Nephron progenitor cell (in vitro differentiated cells): Measurements from ENCODE around the gene AGR2.

ENCODE experiments used
- DNase-seq: peaks from one replicate; pipeline ENCODE4 v3.0.0; 2021
- H3K27ac Mint-ChIP-seq: 2 replicates; pipeline ENCODE4 v1.8.0; 2021; ENCODE audit warnings: mild to moderate bottlenecking, moderate library complexity, mixed read lengths
- H3K27me3 Mint-ChIP-seq: 2 replicates; pipeline ENCODE4 v1.8.0; 2021; ENCODE audit warnings: mild to moderate bottlenecking, low read depth, mixed read lengths; ENCODE audit not compliant: poor library complexity
- H3K36me3 Mint-ChIP-seq: 2 replicates; pipeline ENCODE4 v1.8.0; 2021; ENCODE audit warnings: low read depth, mixed read lengths
- H3K4me1 Mint-ChIP-seq: 2 replicates; pipeline ENCODE4 v1.8.0; 2021; ENCODE audit warnings: mixed read lengths
- H3K4me3 Mint-ChIP-seq: 2 replicates; pipeline ENCODE4 v1.8.0; 2021; ENCODE audit warnings: mild to moderate bottlenecking, moderate library complexity, mixed read lengths
- H3K9me3 Mint-ChIP-seq: 2 replicates; pipeline ENCODE4 v1.8.0; 2021; ENCODE audit warnings: mild to moderate bottlenecking, moderate library complexity, mixed read lengths
- CTCF ChIP-seq: fragments of 200-600 bp; sonication (generic); IDR thresholded peaks from 2 replicates; pipeline ENCODE4 v1.5.0; 2021; ENCODE audit warnings: antibody characterized with exemption

The AGR2 gene

GRCh38 chr7:16838386-16838785 lies 33.6 kb upstream of the AGR2 start:
- peaks cover 4% of the 10 kb centered on the region for H3K9me3 Mint-ChIP-seq
- TF ChIP-seq CTCF = no peak
- no peaks in the 10 kb centered on the region for H3K36me3 Mint-ChIP-seq
- peaks cover 3% of the 10 kb centered on the region for H3K27me3 Mint-ChIP-seq
- peaks cover 19% of the 10 kb centered on the region for H3K4me1 Mint-ChIP-seq
- no peak for DNase-seq
- H3K27ac Mint-ChIP-seq = no peak overlapping the region
- no peak overlapping the region for H3K4me3 Mint-ChIP-seq

GRCh38 chr7:16836481-16836880 lies 31.7 kb upstream of the AGR2 start:
- Mint-ChIP-seq H3K27ac (no peak overlapping the region), H3K36me3 (no peaks in the 10 kb centered on the region), H3K4me1 (peaks cover 17% of the 10 kb centered on the region), H3K9me3 (peaks cover 4% of the 10 kb centered on the region), H3K4me3 (no peak overlapping the region), H3K27me3 (peaks cover 2% of the 10 kb centered on the region)
- no peak for DNase-seq
- no peak for TF ChIP-seq CTCF

GRCh38 chr7:16833373-16833772 lies 28.6 kb upstream of the AGR2 start:
- DNase-seq = no peak
- no peak for TF ChIP-seq CTCF
- Mint-ChIP-seq H3K27ac (no peak overlapping the region), H3K4me3 (no peak overlapping the region), H3K27me3 (no peaks in the 10 kb centered on the region), H3K36me3 (no peaks in the 10 kb centered on the region), H3K9me3 (peaks cover 14% of the 10 kb centered on the region), H3K4me1 (peaks cover 1% of the 10 kb centered on the region)

- H3K27me3 Mint-ChIP-seq = no peaks in the 10 kb centered on the region
- H3K9me3 Mint-ChIP-seq = peaks cover 10% of the 10 kb centered on the region
- H3K4me1 Mint-ChIP-seq = no peaks in the 10 kb centered on the region
- DNase-seq = no peak
- TF ChIP-seq CTCF = no peak
- H3K36me3 Mint-ChIP-seq = no peaks in the 10 kb centered on the region
- no peak overlapping the region for H3K27ac Mint-ChIP-seq
- no peak overlapping the region for H3K4me3 Mint-ChIP-seq
Measured at GRCh38 chr7:16826060-16826459, 21.3 kb upstream of the AGR2 start.

GRCh38 chr7:16822029-16822428 lies 17.2 kb upstream of the AGR2 start:
- H3K9me3 Mint-ChIP-seq = no peaks in the 10 kb centered on the region
- H3K27ac Mint-ChIP-seq = no peak overlapping the region
- no peak for DNase-seq
- peaks cover under 1% of the 10 kb centered on the region for H3K4me1 Mint-ChIP-seq
- H3K27me3 Mint-ChIP-seq = no peaks in the 10 kb centered on the region
- no peak overlapping the region for H3K4me3 Mint-ChIP-seq
- no peak for TF ChIP-seq CTCF
- H3K36me3 Mint-ChIP-seq = no peaks in the 10 kb centered on the region

GRCh38 chr7:16818732-16819131 lies 13.9 kb upstream of the AGR2 start:
- H3K27me3 Mint-ChIP-seq = no peaks in the 10 kb centered on the region
- no peak overlapping the region for H3K27ac Mint-ChIP-seq
- no peak for TF ChIP-seq CTCF
- no peak for DNase-seq
- H3K4me3 Mint-ChIP-seq = no peak overlapping the region
- no peaks in the 10 kb centered on the region for H3K36me3 Mint-ChIP-seq
- H3K9me3 Mint-ChIP-seq = no peaks in the 10 kb centered on the region
- H3K4me1 Mint-ChIP-seq = peaks cover 15% of the 10 kb centered on the region
